SU-DHL-6 (cell line): ENCODE measurements around the gene AMZ2.

Experiments
- EZH2phosphoT487 ChIP-seq: fragments of 200-600 bp; sonication (generic), shearing (Covaris generic); conservative IDR thresholded peaks from 2 replicates; pipeline ENCODE4 v1.6.1; 2018; ENCODE audit warnings: mild to moderate bottlenecking, antibody characterized with exemption, low read length, moderate library complexity, mixed read lengths
- TF ChIP-seq, protein P1 (sequence below): fragments of 200-600 bp; sonication (generic); IDR thresholded peaks from one replicate; pipeline ENCODE4 v1.5.1; 2017; ENCODE audit warnings: antibody characterized with exemption, mild to moderate bottlenecking, low read length, moderate library complexity; ENCODE audit not compliant: insufficient read depth, poor library complexity, severe bottlenecking

GRCh38 chr17:68255731-68256538 is 8.1 kb downstream of the AMZ2 start:
- TF ChIP-seq, protein P1, sequence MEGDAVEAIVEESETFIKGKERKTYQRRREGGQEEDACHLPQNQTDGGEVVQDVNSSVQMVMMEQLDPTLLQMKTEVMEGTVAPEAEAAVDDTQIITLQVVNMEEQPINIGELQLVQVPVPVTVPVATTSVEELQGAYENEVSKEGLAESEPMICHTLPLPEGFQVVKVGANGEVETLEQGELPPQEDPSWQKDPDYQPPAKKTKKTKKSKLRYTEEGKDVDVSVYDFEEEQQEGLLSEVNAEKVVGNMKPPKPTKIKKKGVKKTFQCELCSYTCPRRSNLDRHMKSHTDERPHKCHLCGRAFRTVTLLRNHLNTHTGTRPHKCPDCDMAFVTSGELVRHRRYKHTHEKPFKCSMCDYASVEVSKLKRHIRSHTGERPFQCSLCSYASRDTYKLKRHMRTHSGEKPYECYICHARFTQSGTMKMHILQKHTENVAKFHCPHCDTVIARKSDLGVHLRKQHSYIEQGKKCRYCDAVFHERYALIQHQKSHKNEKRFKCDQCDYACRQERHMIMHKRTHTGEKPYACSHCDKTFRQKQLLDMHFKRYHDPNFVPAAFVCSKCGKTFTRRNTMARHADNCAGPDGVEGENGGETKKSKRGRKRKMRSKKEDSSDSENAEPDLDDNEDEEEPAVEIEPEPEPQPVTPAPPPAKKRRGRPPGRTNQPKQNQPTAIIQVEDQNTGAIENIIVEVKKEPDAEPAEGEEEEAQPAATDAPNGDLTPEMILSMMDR = no peak
- no peak for TF ChIP-seq EZH2phosphoT487
